Lower lobe of right lung (tissue), 2 donors: ENCODE results near the gene PTPA. TPM values are rescaled to one million over a fixed set of nuclear protein-coding genes. Genes with fewer than 3 reads are reported as not detected.
"Not testable (repeated sequence)": the region's sequence is repeated elsewhere in the genome, so short reads cannot be mapped to it uniquely, and the experiment has no call there.

ENCODE experiments used
- ATAC-seq, 2 donors: fragments of 200-7000 bp; cut with Tn5 transposase; one replicate each; pipeline ENCODE4 v1.9.1; 2020 to 2022; ENCODE audit warnings: mild to moderate bottlenecking in 2 of 2, moderate library complexity in 2 of 2
- DNase-seq: peaks from one replicate; pipeline ENCODE4 v3.0.0-alpha.2; 2020
- H3K27ac ChIP-seq: fragments of 200-600 bp; one replicate; pipeline ENCODE4 v1.8.0; 2022
- H3K27me3 ChIP-seq: fragments of 200-600 bp; one replicate; pipeline ENCODE4 v1.8.0; 2022; ENCODE audit warnings: low read depth
- H3K36me3 ChIP-seq: fragments of 200-600 bp; one replicate; pipeline ENCODE4 v1.8.0; 2022; ENCODE audit warnings: mild to moderate bottlenecking
- H3K4me1 ChIP-seq: fragments of 200-600 bp; one replicate; pipeline ENCODE4 v1.8.0; 2022
- H3K4me3 ChIP-seq: fragments of 200-600 bp; one replicate; pipeline ENCODE4 v1.8.0; 2022; ENCODE audit warnings: mild to moderate bottlenecking
- H3K9me3 ChIP-seq: fragments of 200-600 bp; one replicate; pipeline ENCODE4 v1.8.0; 2022
- CTCF ChIP-seq: fragments of 200-600 bp; IDR thresholded peaks from one replicate; pipeline ENCODE4 v1.8.0; 2022; ENCODE audit warnings: antibody characterized with exemption, mild to moderate bottlenecking
- intact Hi-C: fragments of 100-400 bp; cut with DNase I; formaldehyde crosslinking; loops from one replicate; pipeline ENCODE4 v1.11.0; 2022
- total RNA-seq: library from RNA; stranded (reverse); fragmentation: NEBNext Ultra II Directional; extraction: Animal tissue kit (Norgen Biotek cat#: 25700); gene quantifications from one replicate; pipeline ENCODE4 v1.2.1, GENCODE V29; 2021
- donor health status: DM: no; HTN: yes; CAD: no; lungs with severe emphysema.

Gene PTPA
- total RNA-seq, 1 donor from 2014 or later = 100 TPM

DNA sequence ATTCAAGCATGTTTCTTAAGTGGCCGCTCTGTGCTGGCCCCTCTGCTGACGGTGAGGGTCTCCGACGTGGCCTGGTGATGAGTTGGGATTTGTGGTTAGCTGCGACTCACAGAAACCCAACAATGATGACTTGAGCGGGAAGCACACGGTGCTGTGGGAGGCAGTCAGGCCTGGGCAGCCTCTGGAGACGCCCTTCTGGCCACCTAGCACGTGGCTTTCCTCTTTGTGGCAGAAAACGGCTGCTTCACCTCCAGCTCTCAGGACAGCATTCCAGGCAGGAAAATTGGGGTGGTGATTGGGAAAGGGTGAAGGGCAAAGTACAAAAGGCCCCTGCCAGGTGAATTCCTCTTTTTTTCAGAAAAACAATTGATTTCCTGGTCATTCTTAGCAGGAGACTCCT is 84.4 kb downstream of the PTPA start:
- Histone ChIP-seq H3K36me3 (no peaks in the 10 kb centered on the region), H3K4me3 (no peak overlapping the region), H3K27me3 (peaks cover 7% of the 10 kb centered on the region), H3K9me3 (peaks cover 7% of the 10 kb centered on the region), H3K27ac (no peak overlapping the region), H3K4me1 (no peaks in the 10 kb centered on the region)
- TF ChIP-seq CTCF = no peak
- ATAC-seq (no peak), DNase-seq (no peak)
- intact Hi-C loops = no loop called here

DNA sequence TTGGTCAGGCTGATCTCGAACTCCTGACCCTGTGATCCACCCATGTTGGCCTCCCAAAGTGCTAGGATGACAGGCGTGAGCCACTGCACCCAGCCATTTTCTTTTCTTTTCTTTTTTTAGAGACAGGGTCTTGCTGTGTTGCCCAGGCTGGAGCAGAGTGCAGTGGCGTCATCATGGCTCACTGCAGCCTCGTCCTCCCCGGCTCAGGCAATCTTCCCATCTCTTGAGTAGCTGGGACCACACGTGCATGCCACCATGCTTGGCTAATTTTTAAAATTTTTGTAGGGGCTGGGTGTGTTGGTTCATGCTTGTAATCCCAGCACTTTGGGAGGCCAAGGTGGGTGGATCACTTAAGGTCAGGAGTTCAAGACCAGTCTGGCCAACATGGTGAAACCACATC is 85.8 kb downstream of the PTPA start:
- DNase-seq, ATAC-seq, H3K9me3 ChIP-seq, H3K4me1 ChIP-seq, intact Hi-C loops, H3K4me3 ChIP-seq, H3K36me3 ChIP-seq, H3K27me3 ChIP-seq, H3K27ac ChIP-seq: not testable (repeated sequence)

- Histone ChIP-seq H3K4me1 (no peaks in the 10 kb centered on the region), H3K9me3 (no peaks in the 10 kb centered on the region), H3K27ac (no peak overlapping the region), H3K36me3 (no peaks in the 10 kb centered on the region), H3K4me3 (no peak overlapping the region), H3K27me3 (peaks cover 7% of the 10 kb centered on the region)
- ATAC-seq (no peak), DNase-seq (no peak)
- TF ChIP-seq CTCF = no peak
- intact Hi-C loops = no loop called here
These were observed 86.7 kb downstream of the PTPA start for GRCh38 chr9:129197978-129198318.

Other genes with a start within 250 kb of the PTPA start
- gene KYAT1, start 229.5 kb upstream of the PTPA start, total RNA-seq = 7.1 TPM
- 45.5 TPM for gene LRRC8A, start 229.3 kb upstream of the PTPA start, total RNA-seq
- 39.8 TPM for gene PHYHD1, start 190.4 kb upstream of the PTPA start, total RNA-seq
- gene DOLK, start 163.8 kb upstream of the PTPA start, total RNA-seq = 14.4 TPM
- 42.4 TPM for gene NUP188, start 163.7 kb upstream of the PTPA start, total RNA-seq
- gene SH3GLB2, start 83.1 kb upstream of the PTPA start, total RNA-seq = 94.7 TPM
- 21.2 TPM for gene MIGA2, start 74.8 kb upstream of the PTPA start, total RNA-seq
- 9.5 TPM for gene DOLPP1, start 30.3 kb upstream of the PTPA start, total RNA-seq
- 23.2 TPM for gene CRAT, start 622 bp upstream of the PTPA start, total RNA-seq
- gene IER5L, start 66.8 kb downstream of the PTPA start, total RNA-seq = 8.7 TPM